ENCODE measurements around the gene CHST2.

The CHST2 gene

DNA sequence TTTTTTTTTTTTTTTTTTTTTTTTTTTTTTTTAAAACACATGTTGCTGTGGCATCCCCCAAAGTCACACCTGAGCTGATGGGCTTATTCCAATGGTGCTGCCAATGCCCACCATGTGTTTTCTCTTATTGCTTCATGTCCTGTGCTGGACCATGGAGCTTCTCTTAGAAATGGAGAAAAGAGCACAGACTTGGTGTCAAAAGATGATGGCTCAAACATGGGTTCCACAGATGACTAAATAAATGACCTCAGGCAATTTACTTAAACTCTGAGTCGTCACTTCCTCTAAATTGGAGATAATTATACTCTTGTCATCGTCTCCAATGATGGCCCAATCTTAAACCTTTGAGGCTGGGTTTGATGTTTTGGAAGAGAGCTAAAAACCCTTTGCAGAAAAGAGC is 28.1 kb downstream of the CHST2 start:
- H3K4me3 ChIP-seq (ENCODE audit: low read depth, low read length), result no peak overlapping the region
- DNase-seq (ENCODE audit: low read depth), result peak; percentile 28
- TF ChIP-seq, protein P1, sequence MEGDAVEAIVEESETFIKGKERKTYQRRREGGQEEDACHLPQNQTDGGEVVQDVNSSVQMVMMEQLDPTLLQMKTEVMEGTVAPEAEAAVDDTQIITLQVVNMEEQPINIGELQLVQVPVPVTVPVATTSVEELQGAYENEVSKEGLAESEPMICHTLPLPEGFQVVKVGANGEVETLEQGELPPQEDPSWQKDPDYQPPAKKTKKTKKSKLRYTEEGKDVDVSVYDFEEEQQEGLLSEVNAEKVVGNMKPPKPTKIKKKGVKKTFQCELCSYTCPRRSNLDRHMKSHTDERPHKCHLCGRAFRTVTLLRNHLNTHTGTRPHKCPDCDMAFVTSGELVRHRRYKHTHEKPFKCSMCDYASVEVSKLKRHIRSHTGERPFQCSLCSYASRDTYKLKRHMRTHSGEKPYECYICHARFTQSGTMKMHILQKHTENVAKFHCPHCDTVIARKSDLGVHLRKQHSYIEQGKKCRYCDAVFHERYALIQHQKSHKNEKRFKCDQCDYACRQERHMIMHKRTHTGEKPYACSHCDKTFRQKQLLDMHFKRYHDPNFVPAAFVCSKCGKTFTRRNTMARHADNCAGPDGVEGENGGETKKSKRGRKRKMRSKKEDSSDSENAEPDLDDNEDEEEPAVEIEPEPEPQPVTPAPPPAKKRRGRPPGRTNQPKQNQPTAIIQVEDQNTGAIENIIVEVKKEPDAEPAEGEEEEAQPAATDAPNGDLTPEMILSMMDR (IDR thresholded peaks at IDR 0.05; ENCODE audit: low read depth, low read length), result no peak
- TF ChIP-seq POLR2A (IDR thresholded peaks at IDR 0.05; ENCODE audit: extremely low read depth, insufficient read length) (no peak), MYC (IDR thresholded peaks at IDR 0.05; ENCODE audit: low read depth, low read length) (no peak)
- TF ChIP-seq, protein P2, sequence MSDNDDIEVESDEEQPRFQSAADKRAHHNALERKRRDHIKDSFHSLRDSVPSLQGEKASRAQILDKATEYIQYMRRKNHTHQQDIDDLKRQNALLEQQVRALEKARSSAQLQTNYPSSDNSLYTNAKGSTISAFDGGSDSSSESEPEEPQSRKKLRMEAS (IDR thresholded peaks at IDR 0.05; ENCODE audit: low read depth, low read length), result no peak

DNA sequence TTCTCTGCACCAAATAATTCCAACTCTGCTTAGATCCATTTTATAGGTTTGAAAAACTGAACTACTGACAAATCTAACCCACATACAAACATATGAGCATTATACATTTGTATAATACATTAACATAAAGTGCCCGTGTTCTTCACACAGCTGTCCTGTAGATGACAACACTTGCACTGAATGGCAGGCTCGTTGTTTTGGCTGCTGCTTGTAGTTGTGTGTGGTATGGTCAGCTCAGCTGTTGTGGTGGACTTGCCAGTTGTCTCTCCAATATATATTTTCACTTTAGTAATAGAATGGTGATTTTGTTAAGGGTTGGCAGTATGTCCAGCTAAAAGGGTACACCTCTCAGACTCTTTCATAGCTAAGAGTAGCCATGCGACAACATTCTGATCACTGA is 30.5 kb downstream of the CHST2 start:
- no peak for DNase-seq (ENCODE audit: low read depth)
- TF ChIP-seq, protein P1 (IDR thresholded peaks at IDR 0.05; ENCODE audit: low read depth, low read length), result no peak
- no peak for TF ChIP-seq MYC (IDR thresholded peaks at IDR 0.05; ENCODE audit: low read depth, low read length)
- TF ChIP-seq, protein P2 (IDR thresholded peaks at IDR 0.05; ENCODE audit: low read depth, low read length), result no peak
- no peak for TF ChIP-seq POLR2A (IDR thresholded peaks at IDR 0.05; ENCODE audit: extremely low read depth, insufficient read length)
- no peak overlapping the region for H3K4me3 ChIP-seq (ENCODE audit: low read depth, low read length)

DNA sequence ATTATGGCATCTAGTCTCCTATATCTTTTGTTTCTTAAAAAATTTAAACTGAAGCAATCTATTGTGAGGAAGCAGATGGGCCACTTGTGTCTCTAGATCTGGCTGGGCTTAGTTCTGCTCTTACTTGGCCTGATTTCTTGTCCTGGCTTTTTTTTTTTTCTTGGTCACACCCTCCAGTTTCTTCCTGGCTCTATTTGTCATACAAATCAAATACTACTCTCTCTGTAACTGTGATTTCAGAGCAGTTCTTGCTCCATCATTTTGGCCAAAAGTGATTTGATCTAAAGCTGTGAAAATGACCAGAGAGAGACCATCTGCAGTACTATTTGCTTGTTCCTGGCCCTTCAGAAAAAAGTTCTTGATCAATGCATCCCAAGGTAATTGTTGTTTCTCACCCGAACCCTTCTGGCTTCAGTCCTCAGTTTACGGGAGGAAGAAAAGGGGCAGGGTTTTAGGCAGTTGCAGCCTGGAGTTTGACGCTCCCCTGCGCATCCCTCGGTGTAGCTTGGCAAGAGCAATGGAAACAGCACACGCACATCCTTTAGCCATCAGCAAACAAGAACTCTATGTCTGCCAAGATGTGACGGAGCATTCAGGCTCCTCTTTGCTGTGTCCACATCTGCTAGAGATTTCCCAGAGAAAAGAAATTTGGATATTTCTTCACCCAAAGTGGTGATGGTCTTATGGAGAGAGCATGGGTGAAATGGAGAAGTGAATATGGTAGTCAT is 31.6 kb downstream of the CHST2 start:
- TF ChIP-seq MYC (IDR thresholded peaks at IDR 0.05; ENCODE audit: low read depth, low read length), result no peak
- TF ChIP-seq, protein P1 (IDR thresholded peaks at IDR 0.05; ENCODE audit: low read depth, low read length), result no peak
- TF ChIP-seq POLR2A (IDR thresholded peaks at IDR 0.05; ENCODE audit: extremely low read depth, insufficient read length), result no peak
- TF ChIP-seq, protein P2 (IDR thresholded peaks at IDR 0.05; ENCODE audit: low read depth, low read length), result no peak
- H3K4me3 ChIP-seq (ENCODE audit: low read depth, low read length), result no peak overlapping the region
- no peak for DNase-seq (ENCODE audit: low read depth)

DNA sequence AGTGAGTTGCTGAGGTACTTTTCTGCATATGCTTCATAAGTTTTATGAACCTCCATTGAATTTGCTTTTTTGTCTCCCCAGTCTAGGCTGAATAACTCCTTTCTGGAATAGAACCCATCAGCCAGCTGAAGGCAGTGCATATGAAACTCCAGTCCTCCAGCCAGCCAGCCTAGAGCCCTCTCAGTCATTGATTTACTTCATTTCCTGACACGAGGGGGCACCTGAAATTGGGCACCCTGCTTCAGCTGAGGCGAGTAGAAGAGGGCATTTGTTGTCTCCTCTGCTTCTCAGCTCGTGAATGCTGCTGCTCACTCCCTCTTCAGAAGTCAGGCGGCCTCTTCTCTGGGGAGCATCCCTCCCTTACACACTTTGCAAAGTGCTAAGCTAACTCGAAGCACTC is 32.5 kb downstream of the CHST2 start:
- TF ChIP-seq POLR2A (IDR thresholded peaks at IDR 0.05; ENCODE audit: extremely low read depth, insufficient read length) (no peak), MYC (IDR thresholded peaks at IDR 0.05; ENCODE audit: low read depth, low read length) (no peak)
- TF ChIP-seq, protein P2 (IDR thresholded peaks at IDR 0.05; ENCODE audit: low read depth, low read length), result no peak
- TF ChIP-seq, protein P1 (IDR thresholded peaks at IDR 0.05; ENCODE audit: low read depth, low read length), result no peak
- no peak overlapping the region for H3K4me3 ChIP-seq (ENCODE audit: low read depth, low read length)
- no peak for DNase-seq (ENCODE audit: low read depth)

DNA sequence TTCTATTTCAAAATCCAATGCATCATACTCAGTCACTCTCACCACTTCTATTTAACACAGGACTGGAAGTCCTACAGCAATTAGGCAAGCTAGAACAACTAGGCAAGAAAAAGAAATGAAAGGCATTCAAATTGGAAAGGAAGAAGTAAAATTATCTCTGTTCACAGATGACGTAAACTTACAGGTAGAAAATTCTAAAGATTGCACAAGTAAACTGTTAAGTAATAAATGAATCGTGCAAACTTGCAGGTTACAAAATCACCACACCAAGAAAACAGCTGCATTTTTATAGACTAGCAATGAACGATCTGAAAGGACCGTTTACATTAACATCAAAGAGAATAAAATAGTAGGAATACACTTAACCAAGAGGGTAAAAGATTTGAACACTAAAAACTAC is 36.2 kb downstream of the CHST2 start:
- no peak for DNase-seq (ENCODE audit: low read depth)
- TF ChIP-seq, protein P1 (IDR thresholded peaks at IDR 0.05; ENCODE audit: low read depth, low read length), result no peak
- TF ChIP-seq MYC (IDR thresholded peaks at IDR 0.05; ENCODE audit: low read depth, low read length) (no peak), POLR2A (IDR thresholded peaks at IDR 0.05; ENCODE audit: extremely low read depth, insufficient read length) (no peak)
- TF ChIP-seq, protein P2 (IDR thresholded peaks at IDR 0.05; ENCODE audit: low read depth, low read length), result no peak

More for the DNA sequence above, 36.2 kb downstream of the CHST2 start:
- H3K4me3 ChIP-seq (ENCODE audit: low read depth, low read length), result no peak overlapping the region
